Adrenal gland (tissue), 5 donors: ENCODE measurements around the gene MCTP1.

ENCODE experiments used
- CTCF ChIP-seq, 6 experiments: fragments of 450-650 bp in 4 of 6; fragments of 200-600 bp in 2 of 6; sonication (generic) in 1 of 6; IDR thresholded peaks; 1 replicate in 5 of 6; 2 replicates in 1 of 6; pipeline versions ENCODE4 v1.5.1 to v1.8.0; 2016 to 2021; ENCODE audit warnings: antibody characterized with exemption in 6 of 6, mild to moderate bottlenecking in 2 of 6, moderate library complexity in 1 of 6
- POLR2A ChIP-seq, 2 donors: fragments of 450-650 bp; IDR thresholded peaks; one replicate each; pipeline ENCODE4 v1.6.1; 2017; ENCODE audit warnings: antibody characterized with exemption in 2 of 2, mild to moderate bottlenecking in 2 of 2, moderate library complexity in 1 of 2
- donor health status: DM: no; HTN: no; CAD: no.

- TF ChIP-seq CTCF (IDR thresholded peaks at IDR 0.05) (no peak), POLR2A (IDR thresholded peaks at IDR 0.05) (no peak)
Observed at GRCh38 chr5:94740286-94740685, 544.6 kb downstream of the MCTP1 start.
